Measurements from ENCODE around the gene PTPRZ1. TPM values are rescaled to one million over a fixed set of nuclear protein-coding genes. Genes with fewer than 3 reads are reported as not detected.

Gene PTPRZ1
- total RNA-seq, 1 donor from 2014 or later, result 0.80 TPM

DNA sequence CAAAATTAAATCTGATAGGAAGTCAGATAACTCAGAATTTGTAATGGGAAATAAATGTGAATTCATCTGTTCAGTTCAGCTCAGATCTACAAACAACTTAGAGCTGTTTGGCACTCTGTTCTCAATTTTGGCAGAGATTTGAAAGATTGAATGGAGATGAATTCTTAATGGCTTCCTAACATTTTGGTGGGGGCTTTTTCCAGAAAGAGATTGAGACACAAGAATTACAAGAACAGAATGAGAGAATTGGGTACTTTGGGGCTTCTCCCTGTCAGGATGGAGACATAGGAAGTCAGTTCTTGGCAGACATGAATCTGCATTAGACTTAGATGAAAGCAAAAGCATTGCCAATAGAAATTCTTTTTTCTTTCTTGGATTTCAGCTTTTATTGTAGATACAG lies 39.0 kb upstream of the PTPRZ1 start:
- no peaks in the 10 kb centered on the region for H3K36me3 ChIP-seq
- intact Hi-C loops (cut with micrococcal nuclease), result no loop called here
- H3K27ac ChIP-seq (replicated peaks), result no peak overlapping the region
- peaks cover 12% of the 10 kb centered on the region for H3K9me3 ChIP-seq (replicated peaks)
- no peaks in the 10 kb centered on the region for H3K27me3 ChIP-seq (ENCODE audit: low read depth)
- DNase-seq, result no peak
- H3K4me3 ChIP-seq, result no peak overlapping the region
- no peak for TF ChIP-seq CTCF (IDR thresholded peaks at IDR 0.05; ENCODE audit: borderline replicate concordance)
- H3K4me1 ChIP-seq, result no peaks in the 10 kb centered on the region

DNA sequence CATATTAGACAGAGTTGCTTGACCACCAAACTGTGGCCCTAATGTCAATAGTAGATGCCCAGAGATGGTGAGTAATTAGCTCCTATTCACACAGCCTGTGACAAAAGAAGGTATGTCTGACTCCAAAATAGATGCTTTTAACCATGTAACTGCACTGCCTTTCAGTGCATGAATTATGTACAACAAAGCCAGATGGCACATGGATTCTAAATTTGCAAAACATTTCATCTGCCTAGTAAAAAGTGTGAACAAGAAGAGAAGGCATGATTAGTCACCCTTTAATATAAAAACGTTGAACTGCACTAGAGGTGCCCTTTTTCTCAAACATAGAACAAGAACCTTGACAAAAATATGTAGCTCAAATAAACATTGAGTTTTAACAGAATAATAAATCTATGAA lies 35.5 kb upstream of the PTPRZ1 start:
- Histone ChIP-seq H3K9me3 (replicated peaks) (peaks cover 12% of the 10 kb centered on the region), H3K4me3 (no peak overlapping the region), H3K27ac (replicated peaks) (no peak overlapping the region), H3K27me3 (ENCODE audit: low read depth) (no peaks in the 10 kb centered on the region), H3K36me3 (no peaks in the 10 kb centered on the region), H3K4me1 (no peaks in the 10 kb centered on the region)
- no peak for TF ChIP-seq CTCF (IDR thresholded peaks at IDR 0.05; ENCODE audit: borderline replicate concordance)
- intact Hi-C loops (cut with micrococcal nuclease), result no loop called here
- no peak for DNase-seq

GRCh38 chr7:121847041-121847440 lies 25.9 kb upstream of the PTPRZ1 start:
- H3K4me3 ChIP-seq, result no peak overlapping the region
- no peaks in the 10 kb centered on the region for H3K27me3 ChIP-seq (ENCODE audit: low read depth)
- H3K36me3 ChIP-seq, result no peaks in the 10 kb centered on the region
- H3K9me3 ChIP-seq (replicated peaks), result peaks cover 4% of the 10 kb centered on the region
- no peak overlapping the region for H3K27ac ChIP-seq (replicated peaks)
- no peaks in the 10 kb centered on the region for H3K4me1 ChIP-seq
- no peak for TF ChIP-seq CTCF (IDR thresholded peaks at IDR 0.05; ENCODE audit: borderline replicate concordance)
- intact Hi-C loops (cut with micrococcal nuclease), result no loop called here
- DNase-seq, result no peak

GRCh38 chr7:121853307-121853706 lies 19.7 kb upstream of the PTPRZ1 start:
- H3K4me3 ChIP-seq, result no peak overlapping the region
- intact Hi-C loops (cut with micrococcal nuclease), result no loop called here
- no peak for TF ChIP-seq CTCF (IDR thresholded peaks at IDR 0.05; ENCODE audit: borderline replicate concordance)

GRCh38 chr7:121860953-121861352 lies 12.0 kb upstream of the PTPRZ1 start:
- no peaks in the 10 kb centered on the region for H3K9me3 ChIP-seq (replicated peaks)
- no peaks in the 10 kb centered on the region for H3K36me3 ChIP-seq
- no peak overlapping the region for H3K4me3 ChIP-seq
- no peak for DNase-seq
- H3K27ac ChIP-seq (replicated peaks), result no peak overlapping the region
- H3K27me3 ChIP-seq (ENCODE audit: low read depth), result no peaks in the 10 kb centered on the region
- no peak for TF ChIP-seq CTCF (IDR thresholded peaks at IDR 0.05; ENCODE audit: borderline replicate concordance)
- no peaks in the 10 kb centered on the region for H3K4me1 ChIP-seq
- intact Hi-C loops (cut with micrococcal nuclease), result no loop called here

More at GRCh38 chr7:121853307-121853706, 19.7 kb upstream of the PTPRZ1 start:
- Histone ChIP-seq H3K36me3 (no peaks in the 10 kb centered on the region), H3K27ac (replicated peaks) (no peak overlapping the region), H3K27me3 (ENCODE audit: low read depth) (no peaks in the 10 kb centered on the region), H3K9me3 (replicated peaks) (peaks cover 4% of the 10 kb centered on the region), H3K4me1 (no peaks in the 10 kb centered on the region)
- DNase-seq, result no peak

- intact Hi-C loops (cut with micrococcal nuclease), result no loop called here
- Histone ChIP-seq H3K4me1 (no peaks in the 10 kb centered on the region), H3K27ac (replicated peaks) (no peak overlapping the region), H3K9me3 (replicated peaks) (no peaks in the 10 kb centered on the region), H3K36me3 (no peaks in the 10 kb centered on the region), H3K27me3 (ENCODE audit: low read depth) (no peaks in the 10 kb centered on the region), H3K4me3 (no peak overlapping the region)
- no peak for DNase-seq
- no peak for TF ChIP-seq CTCF (IDR thresholded peaks at IDR 0.05; ENCODE audit: borderline replicate concordance)
Observed at GRCh38 chr7:121862591-121862990, 10.4 kb upstream of the PTPRZ1 start.
